Measurements from ENCODE around the gene CALML5.

Gene CALML5

GRCh38 chr10:5532618-5533097 is 33.3 kb upstream of the CALML5 start:
- DNase-seq, result no peak

GRCh38 chr10:5532307-5532605 is 32.9 kb upstream of the CALML5 start:
- no peak for DNase-seq

- DNase-seq, result no peak
Measured at GRCh38 chr10:5531558-5532306, 32.4 kb upstream of the CALML5 start.

GRCh38 chr10:5530846-5531557 is 31.6 kb upstream of the CALML5 start:
- DNase-seq, result no peak

GRCh38 chr10:5530412-5530806 is 31.0 kb upstream of the CALML5 start:
- no peak for DNase-seq

GRCh38 chr10:5529702-5530411 is 30.5 kb upstream of the CALML5 start:
- DNase-seq, result no peak

GRCh38 chr10:5528989-5529701 is 29.8 kb upstream of the CALML5 start:
- DNase-seq, result no peak

GRCh38 chr10:5527332-5528200 is 28.2 kb upstream of the CALML5 start:
- DNase-seq, result peak; percentile 7

- no peak for DNase-seq
Measured at GRCh38 chr10:5526691-5527331, 27.4 kb upstream of the CALML5 start.

- no peak for DNase-seq
Measured at GRCh38 chr10:5525561-5526341, 26.4 kb upstream of the CALML5 start.

GRCh38 chr10:5524641-5525560 is 25.5 kb upstream of the CALML5 start, which contains the start of gene CALML3:
Gene CALML3 (plus strand): TSS chr10:5524961. CDS start chr10:5525086, 125 bp downstream.
- peak; percentile 11 for DNase-seq

- no peak for DNase-seq
Measured at GRCh38 chr10:5523796-5524574, 24.6 kb upstream of the CALML5 start.

GRCh38 chr10:5522913-5523560 is 23.7 kb upstream of the CALML5 start:
- DNase-seq, result no peak

- DNase-seq, result no peak
Measured at GRCh38 chr10:5519054-5519453, 19.7 kb upstream of the CALML5 start.

GRCh38 chr10:5518143-5518542 is 18.8 kb upstream of the CALML5 start:
- DNase-seq, result peak; percentile 84

- DNase-seq, result no peak
Measured at GRCh38 chr10:5517546-5517945, 18.2 kb upstream of the CALML5 start.

- DNase-seq, result no peak
Measured at GRCh38 chr10:5515948-5516761, 16.8 kb upstream of the CALML5 start.

All from DMS153 (cell line).